H1 (cell line): ENCODE results near the gene SLC24A3. TPM values are rescaled to one million over a fixed set of nuclear protein-coding genes. Genes with fewer than 3 reads are reported as not detected.

Experiments
- CTCF ChIA-PET: fragments of 300-600 bp; sonication (Branson Sonifier 250); formaldehyde crosslinking; loops from one replicate; lab custom pipeline; 2021; ENCODE audit not compliant: partially characterized antibody; lab: Charles Lee
- POLR2A ChIA-PET: fragments of 300-600 bp; sonication (Branson Sonifier 250); formaldehyde crosslinking; loops from one replicate; lab custom pipeline; 2021; ENCODE audit warnings: inconsistent platforms; ENCODE audit not compliant: partially characterized antibody; lab: Charles Lee
- DNase-seq, 2 experiments: peaks; one replicate each; pipeline versions ENCODE4 v3.0.0 to v3.0.0-alpha.2; 2010 to 2022; ENCODE audit warnings: low spot score in 2 of 2, low read depth in 1 of 2, mixed read lengths in 1 of 2
- FAIRE-seq: peaks from 2 replicates; lab custom pipeline; 2011; peaks lifted over from hg19 to GRCh38; lab: Jason Lieb, UNC
- H2AFZ ChIP-seq: 2 replicates; pipeline ENCODE4 v1.8.1; 2012; ENCODE audit warnings: low read length, inconsistent platforms
- H2AK5ac ChIP-seq: 2 replicates; pipeline ENCODE4 v1.6.1; 2013; ENCODE audit warnings: low read depth, low read length
- H2BK120ac ChIP-seq: replicated peaks from 2 replicates; pipeline ENCODE3; 2013; ENCODE audit warnings: low read depth, low read length, inconsistent platforms
- H2BK12ac ChIP-seq: 2 replicates; pipeline ENCODE4 v1.6.1; 2013; ENCODE audit warnings: low read depth, low read length
- H2BK15ac ChIP-seq: 2 replicates; pipeline ENCODE4 v1.6.1; 2013; ENCODE audit warnings: low read length
- H2BK20ac ChIP-seq: 2 replicates; pipeline ENCODE4 v1.6.1; 2013; ENCODE audit warnings: low read length
- H2BK5ac ChIP-seq: 2 replicates; pipeline ENCODE4 v1.6.1; 2013; ENCODE audit warnings: low read depth, low read length
- H3K14ac ChIP-seq: 2 replicates; pipeline ENCODE4 v1.6.1; 2013; ENCODE audit warnings: inconsistent platforms; ENCODE audit not compliant: insufficient read length
- H3K18ac ChIP-seq: 2 replicates; pipeline ENCODE4 v1.6.1; 2013; ENCODE audit warnings: low read length; ENCODE audit errors: extremely low read depth
- H3K23ac ChIP-seq: 2 replicates; pipeline ENCODE4 v1.6.1; 2013; ENCODE audit warnings: inconsistent platforms; ENCODE audit not compliant: insufficient read length
- H3K23me2 ChIP-seq: 2 replicates; pipeline ENCODE4 v1.6.1; 2013; ENCODE audit warnings: low read depth, low read length
- H3K27ac ChIP-seq: 2 replicates; pipeline ENCODE4 v1.6.1; 2011; ENCODE audit warnings: low read depth, low read length, inconsistent platforms
- H3K27me3 ChIP-seq, 4 experiments: replicated peaks in 1 of 4; 1 replicate in 1 of 4; 2 replicates in 3 of 4; pipeline versions ENCODE4 v1.6.1 to v1.8.1; 2011 to 2013; ENCODE audit warnings: low read length in 3 of 4, mild to moderate bottlenecking in 3 of 4, inconsistent platforms in 2 of 4, mixed read lengths in 2 of 4, moderate library complexity in 1 of 4; ENCODE audit not compliant: control insufficient read depth in 3 of 4, insufficient read depth in 3 of 4; ENCODE audit errors: extremely low read depth in 1 of 4
- H3K36me3 ChIP-seq, 4 experiments: 2 replicates each; pipeline versions ENCODE4 v1.6.1 to v1.8.1; 2011 to 2013; ENCODE audit warnings: mild to moderate bottlenecking in 4 of 4, low read length in 3 of 4, moderate library complexity in 2 of 4, control low read depth in 1 of 4, inconsistent platforms in 1 of 4; ENCODE audit not compliant: insufficient read depth in 4 of 4, control insufficient read depth in 2 of 4
- H3K4ac ChIP-seq: replicated peaks from 2 replicates; pipeline ENCODE3; 2013; ENCODE audit warnings: low read length, low read depth, mixed read lengths, inconsistent platforms; ENCODE audit not compliant: insufficient read length
- H3K4me1 ChIP-seq, 4 experiments: replicated peaks in 1 of 4; 1 replicate in 1 of 4; 2 replicates in 3 of 4; pipeline versions ENCODE4 v1.6.1 to v1.8.1; 2011 to 2013; ENCODE audit warnings: low read length in 3 of 4, inconsistent platforms in 2 of 4, mixed read lengths in 1 of 4; ENCODE audit not compliant: insufficient read depth in 4 of 4, control insufficient read depth in 3 of 4
- H3K4me2 ChIP-seq, 2 experiments: 2 replicates each; pipeline versions ENCODE4 v1.6.1 to v1.8.1; 2011 to 2013; ENCODE audit warnings: low read depth in 2 of 2, low read length in 2 of 2, control low read depth in 1 of 2, inconsistent platforms in 1 of 2, mild to moderate bottlenecking in 1 of 2; ENCODE audit not compliant: insufficient read depth in 1 of 2
- H3K4me3 ChIP-seq, 4 experiments: fragments of 200-600, 300-600 bp in 1 of 4; sonication (generic), shearing (Covaris generic), sonication (Bioruptor Twin) in 1 of 4; 2 replicates each; pipeline versions ENCODE4 v1.5.1 to v1.8.1; 2011 to 2016; ENCODE audit warnings: low read length in 4 of 4, low read depth in 3 of 4, control low read depth in 2 of 4, inconsistent platforms in 2 of 4, mild to moderate bottlenecking in 2 of 4, mixed read lengths in 1 of 4, moderate library complexity in 1 of 4; ENCODE audit not compliant: insufficient read depth in 2 of 4; ENCODE audit errors: extremely low read depth in 1 of 4
- H3K56ac ChIP-seq: replicated peaks from 2 replicates; pipeline ENCODE3; 2013; ENCODE audit warnings: low read depth, mild to moderate bottlenecking, mixed read lengths, low read length, inconsistent platforms; ENCODE audit not compliant: insufficient read length
- H3K79me1 ChIP-seq: 2 replicates; pipeline ENCODE4 v1.6.1; 2013; ENCODE audit warnings: low read depth, low read length, control low read depth
- H3K79me2 ChIP-seq, 2 experiments: 2 replicates each; pipeline versions ENCODE4 v1.6.1 to v1.8.1; 2012 to 2013; ENCODE audit warnings: low read length in 2 of 2, mild to moderate bottlenecking in 2 of 2, inconsistent platforms in 1 of 2; ENCODE audit not compliant: insufficient read depth in 2 of 2, control insufficient read depth in 1 of 2
- H3K9ac ChIP-seq, 4 experiments: replicated peaks in 1 of 4; 1 replicate in 1 of 4; 2 replicates in 3 of 4; pipeline versions ENCODE4 v1.6.1 to v1.8.1; 2011 to 2013; ENCODE audit warnings: low read depth in 3 of 4, low read length in 3 of 4, control low read depth in 2 of 4, mild to moderate bottlenecking in 2 of 4, moderate library complexity in 2 of 4, inconsistent platforms in 1 of 4; ENCODE audit errors: extremely low read depth in 1 of 4
- H3K9me3 ChIP-seq, 2 experiments: 2 replicates each; pipeline versions ENCODE4 v1.6.1 to v1.8.1; 2012 to 2013; ENCODE audit warnings: mild to moderate bottlenecking in 2 of 2, moderate library complexity in 2 of 2, control low read depth in 1 of 2, inconsistent platforms in 1 of 2, low read depth in 1 of 2, low read length in 1 of 2, mixed read lengths in 1 of 2; ENCODE audit not compliant: insufficient read depth in 2 of 2
- H4K20me1 ChIP-seq, 2 experiments: replicated peaks in 1 of 2; 2 replicates each; pipeline versions ENCODE3 to v1.8.1; 2011 to 2013; ENCODE audit warnings: inconsistent platforms in 2 of 2, low read length in 2 of 2, mild to moderate bottlenecking in 1 of 2; ENCODE audit not compliant: insufficient read depth in 2 of 2, control insufficient read depth in 1 of 2
- H4K5ac ChIP-seq: 2 replicates; pipeline ENCODE4 v1.6.1; 2013; ENCODE audit warnings: low read length, low read depth, mixed read lengths, inconsistent platforms; ENCODE audit not compliant: insufficient read length
- H4K8ac ChIP-seq: 2 replicates; pipeline ENCODE4 v1.8.0; 2013; ENCODE audit warnings: mild to moderate bottlenecking, moderate library complexity, low read length, inconsistent platforms; ENCODE audit not compliant: insufficient read depth; ENCODE audit errors: extremely low read depth
- H4K91ac ChIP-seq: replicated peaks from 2 replicates; pipeline ENCODE3; 2013; ENCODE audit warnings: low read length, mixed read lengths, inconsistent platforms; ENCODE audit not compliant: insufficient read length
- CTBP2 ChIP-seq: IDR thresholded peaks from 2 replicates; pipeline ENCODE4 v1.7.0; 2011; ENCODE audit warnings: borderline replicate concordance, mild to moderate bottlenecking, moderate library complexity, mixed read lengths, low read length; ENCODE audit not compliant: insufficient read depth, insufficient read length
- SP2 ChIP-seq: IDR thresholded peaks from 2 replicates; pipeline ENCODE4 v1.6.1; 2012; ENCODE audit warnings: mild to moderate bottlenecking, low read length, inconsistent platforms
- WGBS, 2 experiments: shearing (Covaris generic) in 1 of 2; methylation state at CpG; one replicate each; pipeline versions ENCODE4 v1.1.6 to v1.1.7; 2013 to 2015; ENCODE audit warnings: low lambda C conversion rate in 2 of 2, mixed read lengths in 2 of 2, inconsistent platforms in 1 of 2, low coverage in 1 of 2, missing lambda C conversion rate in 1 of 2; ENCODE audit not compliant: insufficient replicate concordance in 2 of 2, insufficient coverage in 1 of 2, insufficient read length in 1 of 2; ENCODE audit errors: extremely low coverage in 1 of 2, missing lambda C conversion rate in 1 of 2; 5-methylcytosine and 5-hydroxymethylcytosine counted together
- polyA plus RNA-seq, 7 experiments: library from polyadenylated mRNA; depleted of rRNA in 3 of 7; stranded (reverse) in 5 of 7; unstranded in 2 of 7; fragments of >200 nt in 5 of 7; fragments of 200-250 nt in 2 of 7; gene quantifications; 1 replicate in 5 of 7; 2 replicates in 1 of 7; 4 replicates in 1 of 7; pipeline versions ENCODE4 v1.2.1 to v1.2.3, GENCODE V29; 2011 to 2013; ENCODE audit warnings: missing spikeins in 2 of 7, mixed read lengths in 2 of 7
- total RNA-seq: library from RNA; stranded (reverse); fragmentation: NEBNext Ultra II Directional; extraction: Animal tissue kit (Norgen Biotek cat#: 25700); gene quantifications from 2 replicates; pipeline ENCODE4 v1.2.1, GENCODE V29; 2021

SLC24A3 gene
- total and polyA plus RNA-seq, 2 of the 8 experiments (the other 6 are each of a cell fraction or from before 2014, with no cell fraction given): 4.5 to 6.3 TPM

DNA sequence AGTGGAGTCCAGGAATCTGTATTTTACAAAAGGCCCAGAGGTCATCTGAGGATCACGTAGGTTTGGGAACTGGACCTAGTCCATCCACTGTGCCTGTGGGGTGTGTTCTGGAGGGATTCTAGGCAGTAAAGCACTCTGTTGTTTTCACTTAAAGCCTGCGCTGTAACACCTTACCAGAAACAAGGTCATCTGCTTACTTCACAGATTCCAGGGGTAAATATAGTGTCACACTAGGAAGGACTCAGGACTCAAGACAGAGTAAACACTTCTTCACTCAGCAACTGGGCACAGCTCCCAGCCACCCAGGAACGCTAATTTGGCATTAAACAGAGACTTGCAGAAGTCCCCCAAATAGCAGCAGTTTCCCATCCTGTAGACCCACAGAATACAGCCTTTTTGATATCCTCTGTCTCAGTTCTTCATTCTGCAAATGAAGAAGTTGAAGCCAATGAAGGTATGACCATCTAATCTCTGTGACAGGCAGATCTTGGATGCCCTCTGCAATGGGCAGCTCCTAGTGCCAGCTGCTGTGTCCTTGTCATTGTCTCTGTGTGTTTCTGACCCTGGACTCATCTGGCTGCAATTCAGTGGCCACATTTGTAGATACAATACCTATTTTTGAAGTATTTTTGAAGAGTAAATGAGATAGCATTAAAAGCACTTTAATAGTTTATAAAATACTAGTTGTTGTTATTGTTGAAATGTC is 129.1 kb downstream of the SLC24A3 start:
- FAIRE-seq (no peak), DNase-seq (no peak)
- Histone ChIP-seq H3K56ac (no peak overlapping the region), H3K9ac (no peak overlapping the region), H4K20me1 (peaks cover 0 to 1% of the 10 kb centered on the region in 2 experiments), H3K79me2 (no peaks in the 10 kb centered on the region), H4K8ac (no peak overlapping the region), H3K4me1 (no peaks in the 10 kb centered on the region), H2BK20ac (no peak overlapping the region), H2BK15ac (no peak overlapping the region), H3K18ac (no peak overlapping the region), H3K14ac (no peak overlapping the region), H3K4me2 (no peak overlapping the region), H2AFZ (no peak overlapping the region), H3K23me2 (no peaks in the 10 kb centered on the region), H3K4me3 (no peak overlapping the region), H4K91ac (no peak overlapping the region), H3K36me3 (no peaks in the 10 kb centered on the region), H2BK120ac (no peak overlapping the region), H3K27me3 (no peaks in the 10 kb centered on the region), H3K27ac (no peak overlapping the region), H3K23ac (no peak overlapping the region), H2AK5ac (no peak overlapping the region), H4K5ac (no peak overlapping the region), H2BK5ac (no peak overlapping the region), H3K79me1 (no peaks in the 10 kb centered on the region), H2BK12ac (no peak overlapping the region), H3K9me3 (no peaks in the 10 kb centered on the region), H3K4ac (no peak overlapping the region)
- TF ChIP-seq SP2 (no peak), CTBP2 (no peak)
- POLR2A ChIA-PET: no interaction called here
- CTCF ChIA-PET: no interaction called here
- whole genome bisulfite sequencing, 2 experiments: 94% methylated on average over 3 of the region's 3 CpGs; no CpG with 5 or more reads in 1 of the 2 experiments
